Subcutaneous abdominal adipose tissue (tissue), 5 donors: ENCODE data around the gene PCDHB16.
"Not testable (repeated sequence)": the region's sequence is repeated elsewhere in the genome, so short reads cannot be mapped to it uniquely, and the experiment has no call there.

Source experiments
- H3K27ac ChIP-seq: one replicate; pipeline ENCODE4 v1.7.0; 2013; ENCODE audit warnings: low read depth, mild to moderate bottlenecking, inconsistent platforms, low read length, moderate library complexity
- H3K27me3 ChIP-seq, 5 donors: one replicate each; pipeline ENCODE4 v1.7.0; 2013; ENCODE audit warnings: low read length in 5 of 5, inconsistent platforms in 1 of 5; ENCODE audit not compliant: control insufficient read depth in 5 of 5, insufficient read depth in 4 of 5
- H3K36me3 ChIP-seq, 5 donors: one replicate each; pipeline ENCODE4 v1.7.0; 2013; ENCODE audit warnings: low read length in 5 of 5; ENCODE audit not compliant: control insufficient read depth in 5 of 5, insufficient read depth in 5 of 5
- H3K4me1 ChIP-seq, 5 donors: one replicate each; pipeline ENCODE4 v1.7.0; 2013; ENCODE audit warnings: low read length in 5 of 5, mild to moderate bottlenecking in 3 of 5, moderate library complexity in 1 of 5; ENCODE audit not compliant: control insufficient read depth in 5 of 5, insufficient read depth in 5 of 5
- H3K4me3 ChIP-seq, 5 donors: one replicate each; pipeline ENCODE4 v1.7.0; 2013; ENCODE audit warnings: low read length in 5 of 5, low read depth in 1 of 5
- H3K9ac ChIP-seq, 5 donors: one replicate each; pipeline ENCODE4 v1.7.0; 2013; ENCODE audit warnings: low read length in 5 of 5, mild to moderate bottlenecking in 4 of 5, moderate library complexity in 3 of 5
- H3K9me3 ChIP-seq, 5 donors: one replicate each; pipeline ENCODE4 v1.7.0; 2013; ENCODE audit warnings: low read length in 5 of 5; ENCODE audit not compliant: control insufficient read depth in 5 of 5
- donor health status: healthy.
- donor health status: healthy.
- donor health status: healthy.
- donor health status: healthy.
- donor health status: healthy.

The PCDHB16 gene

DNA sequence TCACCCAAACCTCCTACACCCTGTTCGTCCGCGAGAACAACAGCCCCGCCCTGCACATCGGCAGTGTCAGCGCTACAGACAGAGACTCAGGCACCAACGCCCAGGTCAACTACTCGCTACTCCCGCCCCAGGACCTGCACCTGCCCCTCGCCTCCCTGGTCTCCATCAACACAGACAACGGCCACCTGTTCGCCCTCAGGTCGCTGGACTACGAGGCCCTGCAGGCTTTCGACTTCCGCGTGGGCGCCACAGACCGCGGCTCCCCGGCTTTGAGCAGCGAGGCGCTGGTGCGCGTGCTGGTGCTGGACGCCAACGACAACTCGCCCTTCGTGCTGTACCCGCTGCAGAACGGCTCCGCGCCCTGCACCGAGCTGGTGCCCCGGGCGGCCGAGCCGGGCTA, 18.9 kb downstream of the PCDHB16 start:
- H3K4me1 ChIP-seq, H3K27me3 ChIP-seq, H3K9ac ChIP-seq, H3K27ac ChIP-seq, H3K36me3 ChIP-seq: not testable (repeated sequence)
- Histone ChIP-seq H3K9me3 (peaks cover 27 to 46% (median 32%) of the 10 kb centered on the region in 5 donors), H3K4me3 (peak overlapping the region in 2 of 5 donors; percentile 16 to 37)

DNA sequence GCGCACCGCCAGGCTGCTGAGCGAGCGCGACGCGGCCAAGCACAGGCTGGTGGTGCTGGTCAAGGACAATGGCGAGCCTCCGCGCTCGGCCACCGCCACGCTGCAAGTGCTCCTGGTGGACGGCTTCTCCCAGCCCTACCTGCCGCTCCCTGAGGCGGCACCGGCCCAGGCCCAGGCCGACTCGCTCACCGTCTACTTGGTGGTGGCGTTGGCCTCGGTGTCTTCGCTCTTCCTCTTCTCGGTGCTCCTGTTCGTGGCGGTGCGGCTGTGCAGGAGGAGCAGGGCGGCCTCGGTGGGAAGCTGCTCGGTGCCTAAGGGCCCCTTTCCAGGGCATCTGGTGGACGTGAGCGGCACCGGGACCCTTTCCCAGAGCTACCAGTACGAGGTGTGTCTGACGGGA, 19.5 kb downstream of the PCDHB16 start:
- not testable (repeated sequence) for H3K36me3 ChIP-seq

DNA sequence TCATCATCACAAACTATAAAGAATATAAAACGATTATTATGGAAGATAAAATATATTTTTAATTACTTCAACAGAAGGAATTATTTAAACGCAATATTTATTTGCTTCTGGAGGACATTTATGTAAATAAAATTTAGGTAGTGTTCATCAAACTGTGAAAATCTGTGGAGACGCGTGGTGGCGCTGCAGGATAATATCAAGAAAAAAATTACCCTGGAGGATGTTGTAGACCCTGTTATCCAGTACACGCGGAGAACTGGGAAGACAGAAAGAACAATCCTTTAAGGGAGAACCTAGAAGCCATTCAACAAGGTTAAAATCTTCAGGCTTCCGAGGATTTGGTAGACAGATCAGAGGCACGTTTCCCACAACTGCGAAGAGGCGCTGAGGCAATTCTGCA, 26.3 kb downstream of the PCDHB16 start, which contains the start of gene PCDHB12:
Gene PCDHB12 (plus strand): TSS at position 242 of the 400 bp plus-strand sequence. CDS start 189 bp downstream, outside the sequence.
- H3K27me3 ChIP-seq: no peaks in the 10 kb centered on the region
- no peaks in the 10 kb centered on the region for H3K36me3 ChIP-seq
- H3K4me3 ChIP-seq: peak within 1 kb of the TSS; percentile 29 to 53 (median 44)
- peaks cover 7 to 45% (median 18%) of the 10 kb centered on the region in 5 donors for H3K9me3 ChIP-seq
- H3K27ac ChIP-seq: no peak within 1 kb of the TSS
- H3K9ac ChIP-seq: no peak within 1 kb of the TSS
- H3K4me1 ChIP-seq: peaks cover 0 to 7% (median 0%) of the 10 kb centered on the region in 5 donors

More for the DNA sequence above, 19.5 kb downstream of the PCDHB16 start:
- not testable (repeated sequence) for H3K4me1 ChIP-seq, H3K9ac ChIP-seq, H3K27ac ChIP-seq, H3K27me3 ChIP-seq, H3K4me3 ChIP-seq
- peaks cover 22 to 41% (median 29%) of the 10 kb centered on the region in 5 donors for H3K9me3 ChIP-seq

DNA sequence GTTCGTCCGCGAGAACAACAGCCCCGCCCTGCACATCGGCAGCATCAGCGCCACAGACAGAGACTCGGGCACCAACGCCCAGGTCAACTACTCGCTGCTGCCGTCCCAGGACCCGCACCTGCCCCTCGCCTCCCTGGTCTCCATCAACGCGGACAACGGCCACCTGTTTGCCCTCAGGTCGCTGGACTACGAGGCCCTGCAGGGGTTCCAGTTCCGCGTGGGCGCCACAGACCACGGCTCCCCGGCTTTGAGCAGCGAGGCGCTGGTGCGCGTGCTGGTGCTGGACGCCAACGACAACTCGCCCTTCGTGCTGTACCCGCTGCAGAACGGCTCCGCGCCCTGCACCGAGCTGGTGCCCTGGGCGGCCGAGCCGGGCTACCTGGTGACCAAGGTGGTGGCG, 28.1 kb downstream of the PCDHB16 start:
- not testable (repeated sequence) for H3K36me3 ChIP-seq, H3K4me1 ChIP-seq, H3K9ac ChIP-seq, H3K27me3 ChIP-seq, H3K27ac ChIP-seq
- Histone ChIP-seq H3K4me3 (peak overlapping the region in 1 of 5 donors; percentile 22), H3K9me3 (peaks cover 11 to 49% (median 26%) of the 10 kb centered on the region in 5 donors)

DNA sequence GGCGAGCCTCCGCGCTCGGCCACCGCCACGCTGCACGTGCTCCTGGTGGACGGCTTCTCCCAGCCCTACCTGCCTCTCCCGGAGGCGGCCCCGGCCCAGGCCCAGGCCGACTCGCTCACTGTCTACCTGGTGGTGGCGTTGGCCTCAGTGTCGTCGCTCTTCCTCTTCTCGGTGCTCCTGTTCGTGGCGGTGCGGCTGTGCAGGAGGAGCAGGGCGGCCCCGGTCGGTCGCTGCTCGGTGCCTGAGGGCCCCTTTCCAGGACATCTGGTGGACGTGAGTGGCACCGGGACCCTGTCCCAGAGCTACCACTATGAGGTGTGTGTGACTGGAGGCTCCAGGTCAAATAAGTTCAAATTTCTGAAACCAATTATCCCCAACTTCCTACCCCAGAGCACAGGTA, 28.7 kb downstream of the PCDHB16 start:
- not testable (repeated sequence) for H3K4me1 ChIP-seq, H3K36me3 ChIP-seq, H3K27me3 ChIP-seq, H3K27ac ChIP-seq, H3K4me3 ChIP-seq, H3K9ac ChIP-seq
- peaks cover 14 to 51% (median 29%) of the 10 kb centered on the region in 5 donors for H3K9me3 ChIP-seq

DNA sequence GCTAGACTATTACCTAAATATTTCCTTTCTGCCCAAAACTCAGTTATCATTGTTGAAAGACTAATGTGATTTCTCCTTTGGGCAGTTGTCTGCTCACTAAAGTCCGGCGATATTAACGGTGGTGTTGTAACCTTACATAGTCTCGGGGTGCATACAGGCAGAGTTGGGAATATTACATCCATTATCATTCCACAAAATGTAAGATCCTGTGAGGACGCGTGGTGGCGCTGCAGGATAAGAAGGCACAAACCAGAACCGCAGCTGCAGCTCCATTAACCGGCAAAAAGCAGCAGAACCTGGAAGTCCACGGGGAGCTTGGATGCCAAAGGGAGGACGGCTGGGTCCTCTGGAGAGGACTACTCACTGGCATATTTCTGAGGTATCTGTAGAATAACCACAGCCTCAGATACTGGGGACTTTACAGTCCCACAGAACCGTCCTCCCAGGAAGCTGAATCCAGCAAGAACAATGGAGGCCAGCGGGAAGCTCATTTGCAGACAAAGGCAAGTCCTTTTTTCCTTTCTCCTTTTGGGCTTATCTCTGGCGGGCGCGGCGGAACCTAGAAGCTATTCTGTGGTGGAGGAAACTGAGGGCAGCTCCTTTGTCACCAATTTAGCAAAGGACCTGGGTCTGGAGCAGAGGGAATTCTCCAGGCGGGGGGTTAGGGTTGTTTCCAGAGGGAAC, 31.6 kb downstream of the PCDHB16 start, which contains the start of gene PCDHB13:
Gene PCDHB13 (plus strand): TSS at position 264 of the 684 bp plus-strand sequence. CDS start 205 bp downstream, at position 469.
- not testable (repeated sequence) for H3K9ac ChIP-seq, H3K4me1 ChIP-seq, H3K27ac ChIP-seq, H3K27me3 ChIP-seq, H3K36me3 ChIP-seq
- H3K4me3 ChIP-seq: peak within 1 kb of the TSS; percentile 37 to 53 (median 44)
- peaks cover 19 to 56% (median 34%) of the 10 kb centered on the region in 5 donors for H3K9me3 ChIP-seq

DNA sequence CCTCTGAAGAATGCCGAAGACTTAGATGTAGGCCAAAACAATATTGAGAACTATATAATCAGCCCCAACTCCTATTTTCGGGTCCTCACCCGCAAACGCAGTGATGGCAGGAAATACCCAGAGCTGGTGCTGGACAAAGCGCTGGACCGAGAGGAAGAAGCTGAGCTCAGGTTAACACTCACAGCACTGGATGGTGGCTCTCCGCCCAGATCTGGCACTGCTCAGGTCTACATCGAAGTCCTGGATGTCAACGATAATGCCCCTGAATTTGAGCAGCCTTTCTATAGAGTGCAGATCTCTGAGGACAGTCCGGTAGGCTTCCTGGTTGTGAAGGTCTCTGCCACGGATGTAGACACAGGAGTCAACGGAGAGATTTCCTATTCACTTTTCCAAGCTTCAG, 32.4 kb downstream of the PCDHB16 start:
- H3K36me3 ChIP-seq, H3K27ac ChIP-seq, H3K27me3 ChIP-seq, H3K9ac ChIP-seq, H3K4me1 ChIP-seq: not testable (repeated sequence)
- Histone ChIP-seq H3K4me3 (peak overlapping the region in 4 of 5 donors; percentile 19 to 44 (median 30)), H3K9me3 (peaks cover 20 to 55% (median 33%) of the 10 kb centered on the region in 5 donors)

DNA sequence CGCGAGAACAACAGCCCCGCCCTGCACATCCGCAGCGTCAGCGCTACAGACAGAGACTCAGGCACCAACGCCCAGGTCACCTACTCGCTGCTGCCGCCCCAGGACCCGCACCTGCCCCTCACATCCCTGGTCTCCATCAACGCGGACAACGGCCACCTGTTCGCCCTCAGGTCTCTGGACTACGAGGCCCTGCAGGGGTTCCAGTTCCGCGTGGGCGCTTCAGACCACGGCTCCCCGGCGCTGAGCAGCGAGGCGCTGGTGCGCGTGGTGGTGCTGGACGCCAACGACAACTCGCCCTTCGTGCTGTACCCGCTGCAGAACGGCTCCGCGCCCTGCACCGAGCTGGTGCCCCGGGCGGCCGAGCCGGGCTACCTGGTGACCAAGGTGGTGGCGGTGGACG, 33.3 kb downstream of the PCDHB16 start:
- Histone ChIP-seq H3K9me3 (peaks cover 20 to 53% (median 35%) of the 10 kb centered on the region in 5 donors), H3K4me3 (peak overlapping the region in 3 of 5 donors; percentile 24 to 44 (median 37))
- H3K4me1 ChIP-seq, H3K36me3 ChIP-seq, H3K27me3 ChIP-seq, H3K9ac ChIP-seq, H3K27ac ChIP-seq: not testable (repeated sequence)

DNA sequence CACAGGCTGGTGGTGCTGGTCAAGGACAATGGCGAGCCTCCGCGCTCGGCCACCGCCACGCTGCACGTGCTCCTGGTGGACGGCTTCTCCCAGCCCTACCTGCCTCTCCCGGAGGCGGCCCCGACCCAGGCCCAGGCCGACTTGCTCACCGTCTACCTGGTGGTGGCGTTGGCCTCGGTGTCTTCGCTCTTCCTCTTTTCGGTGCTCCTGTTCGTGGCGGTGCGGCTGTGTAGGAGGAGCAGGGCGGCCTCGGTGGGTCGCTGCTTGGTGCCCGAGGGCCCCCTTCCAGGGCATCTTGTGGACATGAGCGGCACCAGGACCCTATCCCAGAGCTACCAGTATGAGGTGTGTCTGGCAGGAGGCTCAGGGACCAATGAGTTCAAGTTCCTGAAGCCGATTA, 33.8 kb downstream of the PCDHB16 start:
- Histone ChIP-seq H3K4me3 (peak overlapping the region in 1 of 5 donors; percentile 13), H3K9me3 (peaks cover 20 to 56% (median 38%) of the 10 kb centered on the region in 5 donors)
- not testable (repeated sequence) for H3K4me1 ChIP-seq, H3K36me3 ChIP-seq, H3K27me3 ChIP-seq, H3K27ac ChIP-seq, H3K9ac ChIP-seq

DNA sequence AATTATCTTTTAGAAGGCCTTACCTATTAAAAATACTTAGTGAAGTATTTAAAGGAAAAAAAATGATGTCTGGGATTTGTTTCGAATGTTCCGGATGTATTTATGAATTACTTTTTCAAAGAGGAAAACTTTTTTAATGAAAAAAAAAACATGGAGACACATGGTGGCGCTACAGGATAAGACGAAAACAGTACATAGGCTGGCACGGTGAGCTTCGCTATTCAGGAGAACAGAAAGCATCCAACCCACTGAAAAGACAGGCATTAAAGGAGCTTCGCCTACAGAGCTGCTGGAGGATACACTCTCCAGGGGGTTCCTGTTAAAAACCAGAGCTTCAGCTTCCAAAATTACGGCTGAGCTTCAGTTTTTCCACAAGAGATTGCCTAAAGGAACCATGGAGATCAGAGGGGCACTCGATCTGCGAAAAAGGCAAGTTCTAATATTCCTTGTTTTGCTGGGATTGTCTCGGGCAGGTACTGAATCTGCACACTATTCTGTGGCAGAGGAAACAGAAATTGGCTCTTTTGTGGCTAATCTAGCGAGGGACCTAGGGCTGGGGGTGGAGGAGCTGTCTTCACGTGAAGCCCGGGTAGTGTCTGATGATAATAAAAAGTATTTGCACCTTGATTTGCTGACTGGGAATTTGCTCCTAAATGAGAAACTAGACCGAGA, 41.1 kb downstream of the PCDHB16 start, which contains the start of gene PCDHB14:
Gene PCDHB14 (plus strand): TSS at position 232 of the 672 bp plus-strand sequence. CDS start 163 bp downstream, at position 395.
- no peak within 1 kb of the TSS for H3K27ac ChIP-seq
- H3K36me3 ChIP-seq: no peaks in the 10 kb centered on the region
- peak within 1 kb of the TSS; percentile 42 to 61 (median 56) for H3K4me3 ChIP-seq
- H3K9me3 ChIP-seq: peaks cover 28 to 69% (median 52%) of the 10 kb centered on the region in 5 donors
- H3K9ac ChIP-seq: no peak within 1 kb of the TSS
- H3K4me1 ChIP-seq: peaks cover 0 to 7% (median 6%) of the 10 kb centered on the region in 5 donors
- H3K27me3 ChIP-seq: no peaks in the 10 kb centered on the region
